ENCODE measurements around the gene DNAAF2.

- TF ChIP-seq POLR2AphosphoS5 (IDR thresholded peaks at IDR 0.05; ENCODE audit: borderline replicate concordance, low read depth, low read length) (no peak), EZH2 (IDR thresholded peaks at IDR 0.05) (no peak), FOXP2 (optimal IDR thresholded peaks at IDR 0.05; ENCODE audit: control extremely low read depth, extremely low read length, insufficient read depth) (no peak)
Measured at GRCh38 chr14:49636866-49637265, 1.8 kb upstream of the DNAAF2 start.
